Epithelial cell of proximal tubule (primary cell): ENCODE data around the gene FXYD6. TPM values are rescaled to one million over a fixed set of nuclear protein-coding genes. Genes with fewer than 3 reads are reported as not detected.

ENCODE experiments used
- DNase-seq: peaks from one replicate; pipeline ENCODE4 v3.0.0-alpha.2; 2011; ENCODE audit warnings: low read depth
- H3K4me3 ChIP-seq: 2 replicates; pipeline ENCODE4 v1.5.1; 2011; ENCODE audit warnings: low read depth, mild to moderate bottlenecking, low read length
- CTCF ChIP-seq: conservative IDR thresholded peaks from 2 replicates; pipeline ENCODE4 v1.5.1; 2012; ENCODE audit warnings: low read depth, mild to moderate bottlenecking, low read length
- total RNA-seq: library from RNA; depleted of rRNA; stranded (reverse); fragments of >200 nt; gene quantifications from 2 replicates; pipeline ENCODE4 v1.2.3, GENCODE V29; 2015

FXYD6 gene
- total RNA-seq, 1 donor from 2014 or later, result 71.2 TPM

GRCh38 chr11:117915672-117916235 is 39.3 kb upstream of the FXYD6 start:
- no peak for TF ChIP-seq CTCF
- no peak for DNase-seq

GRCh38 chr11:117914991-117915618 is 38.6 kb upstream of the FXYD6 start:
- H3K4me3 ChIP-seq, result no peak overlapping the region
- TF ChIP-seq CTCF, result no peak
- DNase-seq, result no peak

More at GRCh38 chr11:117915672-117916235, 39.3 kb upstream of the FXYD6 start:
- no peak overlapping the region for H3K4me3 ChIP-seq

GRCh38 chr11:117914398-117914761 is 37.9 kb upstream of the FXYD6 start:
- DNase-seq, result no peak
- H3K4me3 ChIP-seq, result no peak overlapping the region
- TF ChIP-seq CTCF, result no peak

GRCh38 chr11:117913736-117914397 is 37.4 kb upstream of the FXYD6 start:
- no peak for DNase-seq
- H3K4me3 ChIP-seq, result no peak overlapping the region
- TF ChIP-seq CTCF, result no peak

DNA sequence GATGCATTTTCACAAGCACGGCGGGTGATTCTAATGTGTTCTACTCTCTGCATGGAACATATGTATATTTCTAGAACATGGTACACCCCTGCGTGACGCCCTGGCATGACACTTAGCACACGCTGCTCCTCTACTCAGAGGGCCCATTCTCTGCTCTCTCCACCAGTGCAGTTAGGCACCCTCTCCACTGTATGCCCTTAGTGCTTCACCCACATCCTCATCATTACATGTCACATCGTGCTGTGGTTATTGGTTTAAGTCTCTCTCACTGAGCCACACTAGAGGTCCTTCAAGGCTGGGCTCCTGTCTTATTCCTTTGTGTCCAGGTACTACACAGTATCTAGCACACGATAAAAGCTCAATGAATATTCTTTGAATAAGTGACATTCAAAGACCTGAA is 36.0 kb upstream of the FXYD6 start:
- H3K4me3 ChIP-seq, result no peak overlapping the region
- no peak for TF ChIP-seq CTCF
- DNase-seq, result no peak

- no peak for TF ChIP-seq CTCF
- no peak for DNase-seq
- H3K4me3 ChIP-seq, result no peak overlapping the region
Measured at GRCh38 chr11:117911694-117912093, 35.2 kb upstream of the FXYD6 start.
